GM19455 (cell line): ENCODE measurements around the gene HDAC5.
"Not testable (repeated sequence)": the region's sequence is repeated elsewhere in the genome, so short reads cannot be mapped to it uniquely, and the experiment has no call there.

ENCODE experiments used
- ATAC-seq: cut with Tn5 transposase; IDR thresholded peaks from one replicate; pipeline ENCODE4 v1.9.1; 2021; ENCODE audit not compliant: unreplicated experiment

The HDAC5 gene

DNA sequence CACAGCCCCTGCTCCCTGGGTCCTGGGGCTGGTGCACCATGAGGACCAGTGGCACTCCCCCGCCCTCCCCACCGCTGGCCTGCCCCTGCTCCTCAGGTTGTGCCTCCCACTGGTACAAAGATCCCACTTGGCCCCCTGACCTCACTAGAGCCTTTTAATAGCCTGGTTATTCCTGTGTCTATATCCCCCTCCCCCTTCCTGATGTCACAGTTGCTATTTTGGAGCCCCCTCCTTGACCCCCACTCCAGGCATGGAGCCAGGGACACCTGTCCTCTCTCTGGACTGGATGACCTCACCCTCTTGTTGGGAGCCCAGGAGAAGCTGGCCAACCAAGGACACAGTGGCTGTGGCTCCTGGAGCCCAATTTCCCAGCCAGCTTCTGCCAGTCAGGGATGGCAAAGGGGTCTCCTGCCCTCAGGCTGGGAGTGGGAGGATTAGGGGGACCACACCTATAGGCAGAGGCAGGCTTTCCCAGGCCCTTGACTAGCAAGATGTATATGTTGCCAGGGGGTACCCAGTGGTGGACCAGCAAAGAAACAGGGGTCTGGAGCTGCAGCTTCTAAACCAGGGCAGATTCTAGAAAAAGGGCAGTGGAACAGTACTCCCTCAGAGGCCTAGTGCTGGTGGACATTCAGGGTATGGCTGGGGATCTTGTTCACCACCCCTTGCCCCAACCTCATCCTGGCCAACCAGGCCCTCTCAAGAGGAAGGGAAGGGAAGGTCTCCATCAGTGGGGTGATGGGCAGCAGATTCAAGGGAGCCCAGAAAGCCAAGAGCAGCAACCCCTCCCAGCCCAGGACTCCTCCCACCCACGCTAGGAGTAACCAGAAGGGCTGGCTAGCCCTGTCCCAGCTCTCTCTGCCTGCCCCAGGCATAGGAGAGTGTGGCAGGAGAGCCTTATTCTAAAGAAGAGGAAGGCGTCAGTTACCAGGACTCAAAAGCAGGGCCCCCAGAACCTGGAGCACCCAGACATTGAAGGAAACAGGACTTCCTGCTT lies 10.9 kb downstream of the HDAC5 start:
- ATAC-seq = no peak

GRCh38 chr17:44111777-44112176 lies 11.7 kb downstream of the HDAC5 start:
- ATAC-seq = no peak

- no peak for ATAC-seq
Measured at GRCh38 chr17:44110823-44111633, 12.4 kb downstream of the HDAC5 start.

- no peak for ATAC-seq
Measured at GRCh38 chr17:44110011-44110686, 13.3 kb downstream of the HDAC5 start.

- ATAC-seq = no peak
Measured at GRCh38 chr17:44109312-44109630, 14.2 kb downstream of the HDAC5 start.

GRCh38 chr17:44108440-44109311 lies 14.8 kb downstream of the HDAC5 start:
- ATAC-seq = no peak

DNA sequence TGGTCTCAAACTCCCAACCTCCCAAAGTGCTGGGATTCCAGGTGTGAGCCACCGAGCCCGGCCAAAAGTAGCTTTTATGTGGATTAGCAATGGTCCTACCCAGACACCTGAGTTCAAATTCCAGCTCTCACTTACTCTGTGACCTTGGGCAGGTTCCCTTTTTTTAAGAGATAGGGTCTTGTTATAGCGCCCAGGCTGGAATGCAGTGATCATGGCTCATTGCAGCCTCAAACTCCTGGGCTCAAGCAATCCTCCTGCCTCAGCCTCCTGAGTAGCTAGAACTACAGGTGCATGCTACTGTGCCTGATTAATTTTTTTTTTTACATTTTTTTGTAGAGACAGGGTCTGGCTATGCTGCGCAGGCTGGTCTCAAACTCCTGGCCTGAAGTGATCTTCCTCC lies 16.6 kb downstream of the HDAC5 start:
- ATAC-seq = no peak

GRCh38 chr17:44105941-44106340 lies 17.5 kb downstream of the HDAC5 start:
- ATAC-seq = no peak

- no peak for ATAC-seq
Measured at GRCh38 chr17:44105483-44105882, 18.0 kb downstream of the HDAC5 start.

- ATAC-seq = no peak
Measured at GRCh38 chr17:44102849-44103622, 20.4 kb downstream of the HDAC5 start.

- not testable (repeated sequence) for ATAC-seq
Measured at GRCh38 chr17:44101858-44102257, 21.6 kb downstream of the HDAC5 start.

DNA sequence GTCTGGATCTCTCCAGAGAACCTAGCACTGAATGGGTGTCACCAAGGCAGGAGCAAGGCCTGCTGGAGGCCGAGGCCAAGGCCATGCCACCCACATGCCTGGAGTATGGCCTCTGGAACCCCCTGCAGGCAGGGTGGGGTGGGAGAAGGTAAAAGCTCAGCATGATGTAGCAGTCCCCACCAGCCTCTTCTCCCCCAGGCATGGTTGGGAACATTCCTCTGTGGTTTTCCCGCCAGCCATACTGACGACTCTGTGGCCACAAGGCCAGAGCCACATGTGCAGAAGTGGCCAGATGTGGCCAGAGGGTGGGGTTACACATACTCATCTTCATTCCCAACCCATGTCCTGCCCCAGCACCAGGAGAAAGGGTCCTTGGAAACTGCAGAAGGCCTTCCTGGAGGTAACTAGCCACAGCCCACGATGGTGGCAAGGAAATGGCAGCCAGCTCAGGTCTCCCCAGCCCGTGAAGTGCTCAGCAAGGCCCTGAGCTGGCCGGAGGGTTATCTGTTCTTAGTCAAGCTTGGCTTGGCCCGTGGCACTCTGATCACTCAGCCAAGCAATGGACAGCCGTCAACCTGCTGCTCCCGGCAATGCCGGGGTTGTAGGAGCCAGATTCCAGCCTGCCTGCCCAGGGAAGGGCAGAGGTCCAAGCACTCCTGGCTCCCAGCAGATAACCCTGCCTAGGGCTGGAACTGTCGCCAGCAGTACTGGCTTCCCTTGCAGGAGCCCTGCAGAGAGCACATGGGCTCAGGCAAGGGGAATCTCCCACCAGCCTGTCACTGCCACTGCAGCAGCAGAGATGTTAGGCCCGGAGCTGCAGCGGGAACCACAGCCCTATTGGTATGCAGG lies 26.1 kb downstream of the HDAC5 start:
- no peak for ATAC-seq

- no peak for ATAC-seq
Measured at GRCh38 chr17:44095647-44096496, 27.6 kb downstream of the HDAC5 start.

DNA sequence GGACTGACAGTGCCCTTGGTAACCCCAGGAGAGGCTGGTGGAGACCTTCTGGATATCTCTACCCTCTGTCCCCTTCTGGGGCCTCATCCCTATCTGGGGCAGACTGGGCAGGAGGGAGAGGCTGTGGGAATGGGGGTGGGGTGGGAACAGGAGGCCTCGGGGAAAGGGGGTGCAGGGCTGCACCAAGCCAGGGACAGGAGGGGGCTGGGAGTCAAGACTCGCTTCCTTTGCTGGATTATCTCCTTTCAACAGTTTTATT lies 28.1 kb downstream of the HDAC5 start:
- ATAC-seq = no peak

- ATAC-seq = no peak
Measured at GRCh38 chr17:44094701-44095387, 28.6 kb downstream of the HDAC5 start.

- ATAC-seq = no peak
Measured at GRCh38 chr17:44093231-44093900, 30.1 kb downstream of the HDAC5 start.

DNA sequence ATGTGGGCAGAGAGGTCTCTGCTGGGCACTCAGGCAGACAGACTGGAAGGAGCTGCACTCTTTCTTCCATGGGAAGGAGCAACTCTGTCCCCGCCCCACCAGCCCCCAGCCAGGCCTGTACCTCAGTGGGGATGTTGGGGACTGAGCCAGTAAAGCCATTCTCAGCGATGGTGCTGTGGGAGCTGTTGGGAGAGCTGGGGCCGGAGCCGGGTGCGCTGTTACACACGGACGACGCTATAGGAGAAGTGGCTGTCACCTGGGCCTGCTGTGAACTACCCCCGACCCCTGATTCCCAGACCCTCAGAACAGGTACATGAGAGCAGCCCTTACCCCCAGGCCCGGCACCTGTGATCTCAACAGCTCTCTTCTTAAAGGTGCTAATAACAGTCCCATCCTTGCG lies 31.4 kb downstream of the HDAC5 start:
- ATAC-seq = no peak
